Measurements from ENCODE around the gene KCNC4.

DNA sequence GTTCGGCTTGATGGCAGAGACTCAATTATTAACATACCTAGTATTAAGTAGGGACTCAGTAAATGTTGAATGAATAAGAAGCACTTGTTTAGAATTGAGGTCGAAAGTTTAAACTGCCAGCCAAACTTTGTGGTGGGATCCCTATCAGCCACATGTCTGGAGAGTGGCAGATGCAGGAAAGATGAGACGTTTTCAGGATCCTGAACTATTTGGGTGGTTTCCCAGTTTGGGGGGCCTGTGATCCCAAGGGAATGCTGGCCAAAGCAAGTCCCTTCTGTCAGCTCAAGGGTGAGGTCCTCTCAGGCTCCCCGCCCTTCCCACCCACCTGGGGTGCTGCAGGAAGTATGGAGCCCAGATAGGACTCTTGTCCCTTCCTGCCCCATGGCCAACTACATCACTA, 38.6 kb downstream of the KCNC4 start:
- TF ChIP-seq, protein P1, sequence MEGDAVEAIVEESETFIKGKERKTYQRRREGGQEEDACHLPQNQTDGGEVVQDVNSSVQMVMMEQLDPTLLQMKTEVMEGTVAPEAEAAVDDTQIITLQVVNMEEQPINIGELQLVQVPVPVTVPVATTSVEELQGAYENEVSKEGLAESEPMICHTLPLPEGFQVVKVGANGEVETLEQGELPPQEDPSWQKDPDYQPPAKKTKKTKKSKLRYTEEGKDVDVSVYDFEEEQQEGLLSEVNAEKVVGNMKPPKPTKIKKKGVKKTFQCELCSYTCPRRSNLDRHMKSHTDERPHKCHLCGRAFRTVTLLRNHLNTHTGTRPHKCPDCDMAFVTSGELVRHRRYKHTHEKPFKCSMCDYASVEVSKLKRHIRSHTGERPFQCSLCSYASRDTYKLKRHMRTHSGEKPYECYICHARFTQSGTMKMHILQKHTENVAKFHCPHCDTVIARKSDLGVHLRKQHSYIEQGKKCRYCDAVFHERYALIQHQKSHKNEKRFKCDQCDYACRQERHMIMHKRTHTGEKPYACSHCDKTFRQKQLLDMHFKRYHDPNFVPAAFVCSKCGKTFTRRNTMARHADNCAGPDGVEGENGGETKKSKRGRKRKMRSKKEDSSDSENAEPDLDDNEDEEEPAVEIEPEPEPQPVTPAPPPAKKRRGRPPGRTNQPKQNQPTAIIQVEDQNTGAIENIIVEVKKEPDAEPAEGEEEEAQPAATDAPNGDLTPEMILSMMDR (IDR thresholded peaks at IDR 0.05) = no peak
- no peak for TF ChIP-seq POLR2A (IDR thresholded peaks at IDR 0.05)

Data from testis (tissue), 2 donors.